C1 segment of cervical spinal cord (tissue), 14 donors: Measurements from ENCODE around the gene IQSEC3.

Source experiments
- DNase-seq, 14 donors: peaks; one replicate each; lab custom pipeline; 2025; lab: John Stamatoyannopoulos, UW

IQSEC3 gene

GRCh38 chr12:196436-196835 lies 129.9 kb downstream of the IQSEC3 start:
- no peak for DNase-seq

DNA sequence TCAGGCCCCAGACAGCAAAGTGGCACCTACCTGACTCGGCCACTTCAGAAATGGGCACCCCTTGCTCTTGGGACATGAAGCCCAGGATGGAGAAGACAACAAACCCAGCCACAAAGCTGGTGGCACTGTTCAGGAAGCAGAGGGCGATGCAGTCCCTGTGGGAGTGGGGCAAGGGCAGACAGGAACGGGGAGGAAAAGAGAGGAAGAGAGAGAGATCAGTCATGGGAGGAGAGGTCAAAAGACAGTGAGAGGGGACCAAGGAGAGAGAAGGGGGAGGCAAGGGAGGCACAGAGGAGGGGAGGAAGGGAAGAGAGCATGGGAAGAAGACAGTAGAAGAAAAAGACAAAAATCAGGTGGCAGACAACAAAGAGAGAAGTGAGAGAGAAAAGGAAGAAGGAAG lies 130.8 kb downstream of the IQSEC3 start:
- DNase-seq: no peak

- no peak for DNase-seq
Observed at GRCh38 chr12:197911-198695, 131.5 kb downstream of the IQSEC3 start.

- DNase-seq: peak in 1 of 14 donors; percentile 8
Observed at GRCh38 chr12:198705-199104, 132.1 kb downstream of the IQSEC3 start.

DNA sequence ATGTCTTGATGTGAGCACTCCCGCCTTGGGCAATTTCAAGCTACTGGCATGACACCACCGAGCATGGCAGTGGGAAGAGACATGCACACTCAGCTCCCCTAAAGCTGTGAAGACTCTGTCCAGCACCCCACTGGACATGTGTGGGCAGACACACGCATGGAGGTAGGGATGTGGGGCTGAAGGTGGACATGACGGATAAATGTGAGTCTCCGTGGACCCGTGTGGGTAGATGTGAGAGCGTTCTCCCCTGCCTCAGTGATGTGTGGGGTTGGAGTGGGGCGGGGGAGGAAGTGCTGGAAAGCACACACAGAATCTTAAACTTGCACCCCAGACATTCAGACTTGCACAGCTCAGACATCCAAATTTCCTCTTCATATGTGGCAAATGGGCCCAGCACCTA lies 134.8 kb downstream of the IQSEC3 start:
- peak in 1 of 14 donors; percentile 20 for DNase-seq

GRCh38 chr12:202081-202731 lies 135.6 kb downstream of the IQSEC3 start:
- DNase-seq: peak in 5 of 14 donors; percentile 9 to 83 (median 24)

DNA sequence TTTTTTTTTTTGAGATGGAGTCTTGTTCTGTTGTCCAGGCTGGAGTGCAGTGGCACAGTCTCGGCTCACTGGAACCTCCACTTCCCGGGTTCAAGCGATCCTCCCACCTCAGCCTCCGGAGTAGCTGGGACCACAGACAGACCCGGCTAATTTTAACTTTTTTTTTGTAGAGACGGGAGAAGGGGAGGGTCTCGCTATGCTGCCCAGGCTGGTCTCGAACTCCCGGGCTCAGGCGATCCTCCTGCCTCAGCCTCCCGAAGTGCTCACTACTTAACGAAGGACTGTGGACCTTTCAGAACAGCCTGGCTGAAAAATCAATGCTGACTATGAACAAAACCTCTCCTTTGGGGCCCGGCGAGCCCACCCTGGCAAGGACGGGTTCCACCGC lies 136.5 kb downstream of the IQSEC3 start:
- no peak for DNase-seq

DNA sequence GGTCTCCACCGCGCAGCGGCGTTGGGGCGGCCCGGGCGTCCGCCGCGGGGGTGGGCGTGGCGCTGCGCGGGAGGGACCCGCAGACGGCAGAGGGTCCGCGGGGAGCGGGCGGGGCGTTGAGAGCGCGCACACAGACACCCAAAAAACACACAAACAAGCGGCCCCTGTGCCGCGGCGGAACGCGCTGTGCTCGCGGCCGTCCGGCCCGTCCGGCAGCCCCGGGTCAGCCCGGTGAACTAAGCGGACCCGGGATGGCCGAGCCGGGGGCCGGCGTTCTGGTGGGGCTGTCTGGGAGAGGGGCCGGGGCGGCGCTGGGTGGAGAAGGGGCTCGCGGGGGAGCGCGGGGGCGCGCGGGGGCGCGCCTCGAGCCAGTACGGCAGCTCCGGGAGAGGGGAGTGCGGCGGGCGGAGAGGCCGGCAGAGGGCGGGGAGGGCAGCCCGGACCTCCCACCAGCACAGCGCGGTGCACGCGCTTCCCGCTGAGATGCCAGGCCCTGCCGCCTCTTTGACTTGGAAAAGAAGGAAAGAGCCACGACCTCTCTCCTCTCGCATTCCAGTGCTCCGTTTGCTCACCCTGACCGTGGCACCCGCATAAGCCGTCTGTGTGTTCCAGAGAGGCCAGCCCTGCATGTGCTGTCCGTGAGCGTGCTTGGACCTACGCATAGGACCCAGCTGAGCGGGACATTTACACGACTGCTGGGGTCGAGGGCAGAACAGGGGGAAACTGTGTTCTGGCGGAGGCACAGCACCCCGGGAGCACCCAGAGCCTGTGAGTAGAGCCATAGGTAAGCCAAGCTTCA lies 137.1 kb downstream of the IQSEC3 start:
- DNase-seq: peak in 7 of 14 donors; percentile 11 to 53 (median 27)

GRCh38 chr12:204261-204678 lies 137.7 kb downstream of the IQSEC3 start:
- DNase-seq: no peak

DNA sequence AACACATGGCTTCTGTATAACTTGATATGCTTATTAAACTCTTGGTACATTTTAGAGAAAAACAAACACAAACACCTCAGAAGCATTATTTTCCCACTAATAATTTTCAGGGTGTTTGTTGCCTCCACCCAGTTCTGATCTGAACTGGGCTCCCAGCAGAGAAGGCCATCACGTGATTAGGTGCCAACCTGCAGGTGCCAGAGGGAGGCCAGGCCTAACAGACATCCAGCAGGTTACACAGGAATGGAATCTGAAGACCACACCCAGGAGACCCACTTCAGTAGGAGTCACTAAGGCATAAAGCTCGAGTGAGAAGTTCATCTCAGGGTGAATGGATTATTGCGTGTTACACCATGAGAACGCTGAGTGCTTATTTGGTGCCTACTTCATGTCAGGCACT lies 138.5 kb downstream of the IQSEC3 start:
- DNase-seq: no peak

GRCh38 chr12:206746-207440 lies 140.3 kb downstream of the IQSEC3 start:
- DNase-seq: no peak

GRCh38 chr12:207804-208203 lies 141.2 kb downstream of the IQSEC3 start:
- DNase-seq: no peak

GRCh38 chr12:208813-209212 lies 142.2 kb downstream of the IQSEC3 start:
- no peak for DNase-seq

GRCh38 chr12:209246-209645 lies 142.7 kb downstream of the IQSEC3 start:
- no peak for DNase-seq

DNA sequence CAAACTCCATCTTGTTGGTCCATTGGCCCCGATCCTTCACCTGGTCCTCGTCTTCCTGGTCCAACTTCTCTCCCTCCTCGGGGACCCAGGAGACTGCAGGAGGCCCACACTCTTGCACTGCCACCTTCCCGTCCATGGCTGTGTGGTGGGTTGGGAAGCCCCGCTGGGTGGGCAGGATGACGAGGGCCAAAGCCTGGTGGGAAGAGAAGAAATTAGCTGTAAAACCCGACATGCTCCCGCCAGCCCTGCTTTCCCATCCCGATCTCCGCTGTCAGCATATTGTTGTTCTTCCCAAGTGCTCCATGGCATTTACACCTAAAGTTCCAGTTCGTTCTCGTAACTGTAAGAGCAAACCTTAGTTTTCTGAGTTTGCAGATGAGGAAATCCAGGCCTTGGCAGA lies 143.3 kb downstream of the IQSEC3 start:
- no peak for DNase-seq

- no peak for DNase-seq
Observed at GRCh38 chr12:210277-211141, 143.9 kb downstream of the IQSEC3 start.

- no peak for DNase-seq
Observed at GRCh38 chr12:211142-211465, 144.5 kb downstream of the IQSEC3 start.

DNA sequence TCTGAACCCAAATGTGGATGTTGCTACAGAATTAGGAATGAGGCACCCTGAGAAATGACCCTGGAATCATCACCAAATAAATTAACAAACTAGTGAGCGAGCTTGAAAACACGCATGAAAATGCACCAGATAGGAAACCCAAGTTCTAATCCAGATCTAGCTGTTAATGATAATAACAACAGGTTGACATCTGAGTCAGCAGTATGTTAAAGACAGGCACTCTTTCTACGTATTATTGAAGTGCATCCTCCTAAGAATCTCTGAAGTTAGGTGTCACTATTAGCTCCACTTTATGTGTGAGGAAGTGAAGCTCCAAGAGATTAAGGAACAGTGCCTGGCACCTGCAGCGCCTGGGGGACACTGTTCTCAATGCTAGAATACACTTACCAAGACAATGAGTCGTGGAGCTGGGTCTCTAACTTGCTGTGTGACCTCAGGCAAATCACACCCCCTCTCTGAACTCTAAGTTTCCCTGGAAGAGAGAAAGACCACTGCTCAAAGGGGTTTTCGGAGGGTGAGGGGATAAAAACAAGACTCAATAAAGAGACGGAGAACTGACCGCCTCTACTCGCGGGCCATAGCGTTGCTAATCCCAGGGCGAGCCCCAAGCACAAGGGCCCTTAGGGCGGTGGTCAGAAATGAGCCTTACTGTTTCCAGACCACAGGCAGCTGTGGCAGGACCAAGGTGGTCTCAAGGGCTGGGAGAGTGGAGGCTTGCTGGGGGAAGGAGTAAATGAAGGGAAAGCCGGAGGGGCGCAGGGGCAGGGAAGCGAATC lies 145.3 kb downstream of the IQSEC3 start:
- DNase-seq: no peak

DNA sequence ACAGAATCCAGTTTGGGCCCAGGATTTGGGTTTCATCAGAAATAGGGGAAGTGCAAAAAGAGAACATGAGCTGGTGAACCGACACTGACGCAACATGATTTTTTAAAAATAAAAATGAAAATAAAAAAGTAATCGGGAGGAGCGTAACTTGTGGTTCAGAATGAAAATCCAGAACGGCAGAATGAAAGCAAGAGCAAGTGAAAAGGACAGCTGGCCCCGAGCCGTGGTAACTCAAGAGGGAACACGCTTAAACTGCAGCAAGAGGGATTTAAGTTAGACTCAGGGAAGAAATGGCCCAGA lies 145.8 kb downstream of the IQSEC3 start:
- DNase-seq: no peak
